A172 (cell line): ENCODE data around the gene TEKT1. TPM values are rescaled to one million over a fixed set of nuclear protein-coding genes. Genes with fewer than 3 reads are reported as not detected.

ENCODE experiments used
- DNase-seq: peaks from one replicate; pipeline ENCODE4 v3.0.0-alpha.2; 2015; ENCODE audit warnings: low spot score
- total RNA-seq: library from RNA; depleted of rRNA; stranded (reverse); fragments of >200 nt; shearing (Covaris generic); gene quantifications from 2 replicates; pipeline ENCODE4 v1.2.3, GENCODE V29; 2014; rRNA removed

TEKT1 gene
- total RNA-seq, 1 experiment from 2014 or later: not detected

DNA sequence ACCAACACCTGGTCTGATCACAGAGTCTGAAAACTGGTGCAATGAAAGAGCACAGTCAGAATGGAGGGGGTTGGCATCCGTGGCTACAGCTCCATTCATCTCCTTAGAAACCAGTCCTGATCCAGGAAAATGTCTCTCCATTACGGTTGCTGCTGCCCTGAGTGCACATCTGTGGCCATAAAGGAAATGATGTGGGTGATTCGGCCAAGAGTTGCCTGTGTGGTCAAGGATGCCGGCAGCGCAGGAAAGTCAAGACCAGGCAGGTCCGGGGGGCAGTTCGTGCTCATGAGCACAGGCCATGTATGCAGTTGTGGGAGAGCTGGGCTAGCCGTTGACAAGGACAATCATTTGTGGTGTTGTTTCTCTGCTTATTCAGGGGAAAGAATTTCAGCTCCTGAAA lies 69.8 kb downstream of the TEKT1 start:
- DNase-seq: no peak

DNA sequence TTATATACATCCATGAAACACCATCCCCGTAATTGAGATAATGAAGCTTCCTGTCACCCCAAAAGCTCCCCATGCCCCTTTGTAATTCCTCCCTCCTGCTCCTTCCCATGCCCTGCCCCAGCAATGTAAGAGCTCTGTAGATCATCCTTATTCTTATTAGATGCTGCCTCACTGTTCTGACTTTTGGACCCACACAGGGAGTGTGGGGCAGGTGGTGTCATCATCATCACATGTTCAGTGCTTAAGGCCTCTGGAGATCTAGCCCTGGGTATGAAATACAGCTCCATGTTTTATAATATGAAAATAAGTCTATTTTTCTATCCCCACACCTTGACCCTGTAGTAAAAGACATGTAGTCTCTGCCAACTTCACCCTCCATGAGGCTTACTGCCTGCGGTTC lies 73.8 kb downstream of the TEKT1 start:
- no peak for DNase-seq

- no peak for DNase-seq
These were observed 75.0 kb downstream of the TEKT1 start for GRCh38 chr17:6756425-6757031.

DNA sequence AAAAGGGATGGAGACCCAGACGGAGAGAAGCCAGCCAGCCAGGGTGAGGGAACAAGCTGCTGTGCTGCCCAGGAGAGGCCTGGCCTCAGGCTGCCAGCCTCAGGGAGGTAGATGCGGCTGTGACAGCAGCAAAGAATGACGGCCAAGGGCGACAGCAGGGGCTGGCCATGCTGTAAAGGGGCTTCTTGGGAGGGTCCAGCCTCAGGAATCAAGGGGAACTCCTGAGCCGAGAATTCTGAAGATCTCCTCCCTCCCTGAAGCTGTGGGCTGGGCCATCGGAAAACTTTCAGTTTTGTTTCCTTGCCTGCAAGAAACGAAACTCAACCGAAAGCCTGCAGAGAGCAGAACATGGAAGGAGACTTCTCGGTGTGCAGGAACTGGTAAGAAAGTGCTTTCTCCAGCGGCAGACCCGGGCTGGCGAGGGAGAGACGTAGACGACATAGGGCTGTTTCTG lies 75.8 kb downstream of the TEKT1 start, which contains the start of gene XAF1:
XAF1 (plus strand) TSS at position 316 of the 454 bp plus-strand sequence; CDS start at position 349, 33 bp downstream.
- DNase-seq: no peak

DNA sequence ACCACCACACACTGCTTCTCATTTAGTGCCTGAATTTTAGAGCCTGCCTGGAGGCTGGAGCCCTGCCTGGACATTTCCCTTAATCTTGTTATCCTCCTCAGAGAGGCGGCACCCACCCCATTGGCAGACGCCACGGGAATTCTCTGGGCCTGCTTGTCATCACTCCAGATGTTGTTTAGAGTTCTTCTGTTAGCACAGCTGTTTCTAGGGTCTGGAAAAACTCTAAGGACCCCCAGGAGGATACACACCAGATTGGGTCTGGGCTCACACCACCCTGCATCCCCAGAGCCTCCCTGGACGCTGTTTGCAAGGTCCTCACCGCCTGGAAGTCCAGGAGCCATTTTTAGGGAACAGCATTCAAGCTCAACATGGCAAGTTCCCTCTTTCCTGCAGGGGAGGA lies 76.2 kb downstream of the TEKT1 start:
- DNase-seq: no peak

DNA sequence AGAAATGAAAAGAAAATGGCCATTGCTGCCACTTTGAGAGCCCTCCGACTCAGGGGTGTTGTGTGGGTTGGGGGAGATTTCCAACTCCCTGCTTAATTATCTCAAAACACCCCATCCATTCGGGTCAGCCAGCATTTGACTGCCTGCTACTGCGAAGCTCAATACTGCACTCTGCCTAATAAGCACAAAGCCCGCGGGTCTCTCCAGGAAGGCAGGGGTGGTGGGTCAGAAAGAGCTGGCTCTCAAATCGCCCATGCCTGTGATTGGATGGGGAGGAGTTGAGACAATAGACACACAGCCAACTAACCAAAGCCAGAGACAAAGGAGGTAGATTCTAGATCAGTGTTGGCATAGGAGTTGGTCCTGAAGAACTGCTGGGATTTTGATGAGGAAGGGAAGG lies 78.0 kb downstream of the TEKT1 start:
- DNase-seq: no peak

GRCh38 chr17:6753006-6753445 lies 78.5 kb downstream of the TEKT1 start:
- peak; percentile 83 for DNase-seq

DNA sequence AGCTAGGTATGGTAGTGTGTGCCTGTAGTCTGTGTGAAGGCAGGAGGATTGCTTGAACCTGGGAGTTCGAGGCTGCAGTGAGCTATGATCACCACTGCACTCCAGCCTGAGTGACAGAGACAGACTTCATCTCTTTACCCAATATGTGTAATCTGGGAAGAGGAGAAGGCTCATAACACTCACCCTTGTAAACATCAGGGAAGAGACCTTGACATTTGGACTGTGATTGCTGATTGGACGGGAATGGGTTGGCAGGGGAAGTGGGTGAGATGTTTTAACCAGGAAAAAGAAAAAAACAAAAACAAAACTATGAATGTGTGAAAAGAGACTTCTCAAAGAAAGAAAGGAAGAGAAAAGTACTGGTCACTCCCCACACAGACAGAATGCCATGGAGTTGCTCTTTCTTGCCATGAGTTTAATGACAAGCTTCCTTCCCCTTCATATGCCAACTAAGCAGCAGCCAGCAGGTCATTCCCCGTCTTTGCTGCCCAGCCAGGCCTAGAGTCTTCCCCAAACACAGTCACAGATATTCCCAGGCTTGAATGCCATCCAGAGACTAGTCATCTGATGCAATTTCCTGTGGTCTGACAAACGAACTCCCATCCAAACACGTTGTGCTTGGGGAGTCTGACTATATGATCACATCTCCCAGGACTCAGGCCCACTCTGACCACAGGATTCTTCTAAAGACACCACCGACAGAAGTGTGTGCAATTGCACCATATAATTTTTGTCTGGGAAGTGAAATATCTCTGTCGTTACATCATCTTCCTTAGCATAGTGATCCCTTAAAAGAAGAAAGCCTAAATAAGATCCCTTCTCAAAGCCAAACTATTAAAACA lies 79.2 kb downstream of the TEKT1 start:
- peak; percentile 95 for DNase-seq

GRCh38 chr17:6749519-6749918 lies 82.0 kb downstream of the TEKT1 start:
- DNase-seq: no peak

- no peak for DNase-seq
These were observed 82.9 kb downstream of the TEKT1 start for GRCh38 chr17:6748617-6749016.

Other genes with a start within 250 kb of the TEKT1 start
- gene KIAA0753, start 191.0 kb downstream of the TEKT1 start, total RNA-seq: 18.8 and 21.7 TPM in 2 replicates
- gene TXNDC17, start 190.7 kb downstream of the TEKT1 start, total RNA-seq: 128 and 236 TPM in 2 replicates
- gene MED31, start 180.1 kb downstream of the TEKT1 start, total RNA-seq: 28.1 and 29.1 TPM in 2 replicates
- 0.24 and 0.89 TPM in 2 replicates for gene C17orf100, start 180.0 kb downstream of the TEKT1 start, total RNA-seq
- gene SLC13A5, start 118.4 kb downstream of the TEKT1 start, total RNA-seq: 0.10 TPM in 1 of 2 replicates, not detected in the other
- gene XAF1, start 75.7 kb downstream of the TEKT1 start, total RNA-seq: not detected in 2 replicates
- 0.31 TPM in 1 of 2 replicates, not detected in the other for gene FBXO39, start 55.5 kb downstream of the TEKT1 start, total RNA-seq
- not detected in 2 replicates for gene ALOX12, start 164.3 kb upstream of the TEKT1 start, total RNA-seq
- gene RNASEK, start 180.9 kb upstream of the TEKT1 start, total RNA-seq: 220 and 249 TPM in 2 replicates
- 0.07 TPM in 1 of 2 replicates, not detected in the other for gene BCL6B, start 191.3 kb upstream of the TEKT1 start, total RNA-seq
- gene SLC16A13, start 204.3 kb upstream of the TEKT1 start, total RNA-seq: 0.74 and 1.9 TPM in 2 replicates
- gene SLC16A11, start 212.4 kb upstream of the TEKT1 start, total RNA-seq: not detected in 2 replicates
- not detected in 2 replicates for gene CLEC10A, start 248.5 kb upstream of the TEKT1 start, total RNA-seq